ENCODE results near the gene AGAP6. TPM values are rescaled to one million over a fixed set of nuclear protein-coding genes. Genes with fewer than 3 reads are reported as not detected.
"Not testable (repeated sequence)": the region's sequence is repeated elsewhere in the genome, so short reads cannot be mapped to it uniquely, and the experiment has no call there.

Gene AGAP6
- polyA plus RNA-seq, 1 donor (not counting 4 experiments of a cell fraction or from before 2014, with no cell fraction given), result 9.9 TPM

GRCh38 chr10:50014024-50014423 is 25.8 kb downstream of the AGAP6 start:
- dilution Hi-C loops (cut with MboI; ENCODE audit: extremely low pct_ligation_motif_present, low sequenced_read_pairs), result not testable (repeated sequence)

GRCh38 chr10:50015596-50016220 is 27.5 kb downstream of the AGAP6 start:
- dilution Hi-C loops (cut with MboI; ENCODE audit: extremely low pct_ligation_motif_present, low sequenced_read_pairs); H3K4me3 ChIP-seq (ENCODE audit: control insufficient read depth in 2 of 3, extremely low read depth in 1 of 3, insufficient read depth in 2 of 3, low read depth in 1 of 3, low read length in 3 of 3); H3K27ac ChIP-seq (ENCODE audit: control insufficient read depth, insufficient read depth, low read length); H2AFZ ChIP-seq (ENCODE audit: control insufficient read depth, low read length); H3K9me3 ChIP-seq (ENCODE audit: control insufficient read depth, low read depth, low read length); FAIRE-seq; H3K27me3 ChIP-seq (ENCODE audit: control insufficient read depth, extremely low read depth, insufficient read depth, low read length); H3K4me2 ChIP-seq (ENCODE audit: control insufficient read depth, extremely low read depth, insufficient read depth, low read depth, low read length); H3K36me3 ChIP-seq (ENCODE audit: control insufficient read depth in 2 of 2, extremely low read depth in 1 of 2, insufficient read depth in 2 of 2, low read length in 2 of 2); H3K9ac ChIP-seq (ENCODE audit: control insufficient read depth, extremely low read depth, insufficient read depth, low read length); H3K79me2 ChIP-seq (ENCODE audit: control insufficient read depth, insufficient read depth, low read length); H3K4me1 ChIP-seq (ENCODE audit: control insufficient read depth, extremely low read depth, insufficient read depth, low read length); H4K20me1 ChIP-seq (ENCODE audit: control insufficient read depth, extremely low read depth, insufficient read depth, low read length); DNase-seq (ENCODE audit: low read depth, low spot score); H3K9me1 ChIP-seq (ENCODE audit: control insufficient read depth, extremely low read depth, insufficient read depth, low read length): not testable (repeated sequence)

More at GRCh38 chr10:50014024-50014423, 25.8 kb downstream of the AGAP6 start:
- H3K79me2 ChIP-seq (ENCODE audit: control insufficient read depth, insufficient read depth, low read length); H3K9me3 ChIP-seq (ENCODE audit: control insufficient read depth, low read depth, low read length); H3K4me3 ChIP-seq (ENCODE audit: control insufficient read depth in 2 of 3, extremely low read depth in 1 of 3, insufficient read depth in 2 of 3, low read depth in 1 of 3, low read length in 3 of 3); H3K27me3 ChIP-seq (ENCODE audit: control insufficient read depth, extremely low read depth, insufficient read depth, low read length); FAIRE-seq; H3K36me3 ChIP-seq (ENCODE audit: control insufficient read depth in 2 of 2, extremely low read depth in 1 of 2, insufficient read depth in 2 of 2, low read length in 2 of 2); H3K27ac ChIP-seq (ENCODE audit: control insufficient read depth, insufficient read depth, low read length); H3K4me1 ChIP-seq (ENCODE audit: control insufficient read depth, extremely low read depth, insufficient read depth, low read length); DNase-seq (ENCODE audit: low read depth, low spot score); H3K9me1 ChIP-seq (ENCODE audit: control insufficient read depth, extremely low read depth, insufficient read depth, low read length); H3K4me2 ChIP-seq (ENCODE audit: control insufficient read depth, extremely low read depth, insufficient read depth, low read depth, low read length); H3K9ac ChIP-seq (ENCODE audit: control insufficient read depth, extremely low read depth, insufficient read depth, low read length); H4K20me1 ChIP-seq (ENCODE audit: control insufficient read depth, extremely low read depth, insufficient read depth, low read length); H2AFZ ChIP-seq (ENCODE audit: control insufficient read depth, low read length): not testable (repeated sequence)

GRCh38 chr10:50016926-50017325 is 28.7 kb downstream of the AGAP6 start:
- H3K4me1 ChIP-seq (ENCODE audit: control insufficient read depth, extremely low read depth, insufficient read depth, low read length); H3K9me3 ChIP-seq (ENCODE audit: control insufficient read depth, low read depth, low read length); DNase-seq (ENCODE audit: low read depth, low spot score); H3K9ac ChIP-seq (ENCODE audit: control insufficient read depth, extremely low read depth, insufficient read depth, low read length); dilution Hi-C loops (cut with MboI; ENCODE audit: extremely low pct_ligation_motif_present, low sequenced_read_pairs); H3K9me1 ChIP-seq (ENCODE audit: control insufficient read depth, extremely low read depth, insufficient read depth, low read length); H3K27me3 ChIP-seq (ENCODE audit: control insufficient read depth, extremely low read depth, insufficient read depth, low read length); H2AFZ ChIP-seq (ENCODE audit: control insufficient read depth, low read length); H4K20me1 ChIP-seq (ENCODE audit: control insufficient read depth, extremely low read depth, insufficient read depth, low read length); H3K36me3 ChIP-seq (ENCODE audit: control insufficient read depth in 2 of 2, extremely low read depth in 1 of 2, insufficient read depth in 2 of 2, low read length in 2 of 2); H3K4me3 ChIP-seq (ENCODE audit: control insufficient read depth in 2 of 3, extremely low read depth in 1 of 3, insufficient read depth in 2 of 3, low read depth in 1 of 3, low read length in 3 of 3); H3K4me2 ChIP-seq (ENCODE audit: control insufficient read depth, extremely low read depth, insufficient read depth, low read depth, low read length); FAIRE-seq; H3K27ac ChIP-seq (ENCODE audit: control insufficient read depth, insufficient read depth, low read length); H3K79me2 ChIP-seq (ENCODE audit: control insufficient read depth, insufficient read depth, low read length): not testable (repeated sequence)

- H3K4me2 ChIP-seq (ENCODE audit: control insufficient read depth, extremely low read depth, insufficient read depth, low read depth, low read length); DNase-seq (ENCODE audit: low read depth, low spot score): not testable (repeated sequence)
Measured at GRCh38 chr10:50017646-50018045, 29.4 kb downstream of the AGAP6 start.

GRCh38 chr10:50019279-50019678 is 31.1 kb downstream of the AGAP6 start:
- H4K20me1 ChIP-seq (ENCODE audit: control insufficient read depth, extremely low read depth, insufficient read depth, low read length); DNase-seq (ENCODE audit: low read depth, low spot score); H3K9me3 ChIP-seq (ENCODE audit: control insufficient read depth, low read depth, low read length); H3K27ac ChIP-seq (ENCODE audit: control insufficient read depth, insufficient read depth, low read length); FAIRE-seq; H3K79me2 ChIP-seq (ENCODE audit: control insufficient read depth, insufficient read depth, low read length); H3K36me3 ChIP-seq (ENCODE audit: control insufficient read depth in 2 of 2, extremely low read depth in 1 of 2, insufficient read depth in 2 of 2, low read length in 2 of 2); H3K4me2 ChIP-seq (ENCODE audit: control insufficient read depth, extremely low read depth, insufficient read depth, low read depth, low read length); H2AFZ ChIP-seq (ENCODE audit: control insufficient read depth, low read length); H3K4me3 ChIP-seq (ENCODE audit: control insufficient read depth in 2 of 3, extremely low read depth in 1 of 3, insufficient read depth in 2 of 3, low read depth in 1 of 3, low read length in 3 of 3); H3K4me1 ChIP-seq (ENCODE audit: control insufficient read depth, extremely low read depth, insufficient read depth, low read length); dilution Hi-C loops (cut with MboI; ENCODE audit: extremely low pct_ligation_motif_present, low sequenced_read_pairs); H3K9me1 ChIP-seq (ENCODE audit: control insufficient read depth, extremely low read depth, insufficient read depth, low read length); H3K27me3 ChIP-seq (ENCODE audit: control insufficient read depth, extremely low read depth, insufficient read depth, low read length); H3K9ac ChIP-seq (ENCODE audit: control insufficient read depth, extremely low read depth, insufficient read depth, low read length): not testable (repeated sequence)

More at GRCh38 chr10:50017646-50018045, 29.4 kb downstream of the AGAP6 start:
- H3K4me3 ChIP-seq (ENCODE audit: control insufficient read depth in 2 of 3, extremely low read depth in 1 of 3, insufficient read depth in 2 of 3, low read depth in 1 of 3, low read length in 3 of 3); H3K27ac ChIP-seq (ENCODE audit: control insufficient read depth, insufficient read depth, low read length); H3K4me1 ChIP-seq (ENCODE audit: control insufficient read depth, extremely low read depth, insufficient read depth, low read length); H3K79me2 ChIP-seq (ENCODE audit: control insufficient read depth, insufficient read depth, low read length); FAIRE-seq; H3K36me3 ChIP-seq (ENCODE audit: control insufficient read depth in 2 of 2, extremely low read depth in 1 of 2, insufficient read depth in 2 of 2, low read length in 2 of 2); H2AFZ ChIP-seq (ENCODE audit: control insufficient read depth, low read length); H4K20me1 ChIP-seq (ENCODE audit: control insufficient read depth, extremely low read depth, insufficient read depth, low read length); H3K27me3 ChIP-seq (ENCODE audit: control insufficient read depth, extremely low read depth, insufficient read depth, low read length); H3K9me3 ChIP-seq (ENCODE audit: control insufficient read depth, low read depth, low read length); H3K9ac ChIP-seq (ENCODE audit: control insufficient read depth, extremely low read depth, insufficient read depth, low read length); H3K9me1 ChIP-seq (ENCODE audit: control insufficient read depth, extremely low read depth, insufficient read depth, low read length); dilution Hi-C loops (cut with MboI; ENCODE audit: extremely low pct_ligation_motif_present, low sequenced_read_pairs): not testable (repeated sequence)
